Suprapubic skin (tissue), 4 donors: ENCODE measurements around the gene IRS2. TPM values are rescaled to one million over a fixed set of nuclear protein-coding genes. Genes with fewer than 3 reads are reported as not detected.

Experiments used
- DNase-seq, 2 donors: peaks; one replicate each; pipeline ENCODE4 v3.0.0-alpha.2; 2019; ENCODE audit warnings: low spot score in 2 of 2
- H3K27ac ChIP-seq: fragments of 200-600 bp; sonication (generic); one replicate; pipeline ENCODE4 v1.5.1; 2019
- H3K27me3 ChIP-seq: fragments of 200-600 bp; sonication (generic); one replicate; pipeline ENCODE4 v1.5.1; 2019
- H3K36me3 ChIP-seq: fragments of 200-600 bp; sonication (generic); one replicate; pipeline ENCODE4 v1.5.1; 2019
- H3K4me1 ChIP-seq: fragments of 200-600 bp; sonication (generic); one replicate; pipeline ENCODE4 v1.5.1; 2019
- H3K4me3 ChIP-seq: fragments of 200-600 bp; sonication (generic); one replicate; pipeline ENCODE4 v1.5.1; 2019; ENCODE audit warnings: mild to moderate bottlenecking
- H3K9me3 ChIP-seq: fragments of 200-600 bp; sonication (generic); one replicate; pipeline ENCODE4 v1.5.1; 2019
- CTCF ChIP-seq, 2 donors: fragments of 200-600 bp in 1 of 2; fragments of 450-650 bp in 1 of 2; sonication (generic) in 1 of 2; IDR thresholded peaks; one replicate each; pipeline ENCODE4 v1.5.1; 2016 to 2019; ENCODE audit warnings: antibody characterized with exemption in 2 of 2, mild to moderate bottlenecking in 1 of 2, moderate library complexity in 1 of 2
- EP300 ChIP-seq: sonication (generic); formaldehyde crosslinking; IDR thresholded peaks from one replicate; pipeline ENCODE4 v1.6.1; 2017; ENCODE audit warnings: antibody characterized with exemption
- POLR2A ChIP-seq, 2 donors: fragments of 450-650 bp; IDR thresholded peaks; one replicate each; pipeline ENCODE4 v1.6.1; 2017; ENCODE audit warnings: antibody characterized with exemption in 2 of 2, mild to moderate bottlenecking in 2 of 2, moderate library complexity in 2 of 2
- POLR2AphosphoS5 ChIP-seq, 3 donors: sonication (generic); formaldehyde crosslinking; IDR thresholded peaks; one replicate each; pipeline ENCODE4 v1.6.1; 2017; ENCODE audit warnings: antibody characterized with exemption in 3 of 3
- WGBS: methylation state at CpG from one replicate; pipeline ENCODE4 v1.1.5; 2018; 5-methylcytosine and 5-hydroxymethylcytosine counted together
- total RNA-seq, 4 donors: library from RNA; depleted of rRNA; stranded (reverse); fragments of >200 nt; gene quantifications; one replicate each; pipeline ENCODE4 v1.1.0, GENCODE V29; 2016

IRS2 gene
- total RNA-seq, 4 donors from 2014 or later: 41.1 to 62.5 (median 51.8) TPM

DNA sequence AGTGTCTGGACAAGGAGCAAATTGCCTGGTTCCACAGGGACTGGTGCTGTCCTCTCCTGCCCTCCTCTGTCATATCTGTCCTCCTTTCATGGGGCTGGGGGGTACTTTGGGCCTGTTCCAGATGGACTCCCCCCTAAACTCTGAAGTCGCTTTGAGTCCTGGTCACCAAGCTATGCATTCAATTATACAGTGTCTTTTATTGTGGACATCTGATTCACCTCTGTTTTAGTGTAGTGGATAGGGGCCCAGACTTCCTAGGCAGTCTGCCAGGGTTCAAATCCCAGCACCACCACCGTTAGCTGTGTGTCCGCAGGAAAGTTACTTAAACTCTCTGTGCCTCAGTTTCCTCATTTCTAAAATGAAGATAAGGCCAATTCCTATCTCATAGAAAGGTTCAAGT, 21.0 kb upstream of the IRS2 start:
- Histone ChIP-seq H3K27me3 (peaks cover 2% of the 10 kb centered on the region), H3K9me3 (no peaks in the 10 kb centered on the region), H3K4me1 (no peaks in the 10 kb centered on the region), H3K4me3 (no peak overlapping the region), H3K27ac (no peak overlapping the region), H3K36me3 (no peaks in the 10 kb centered on the region)
- no peak for TF ChIP-seq POLR2A (IDR thresholded peaks at IDR 0.05)
- TF ChIP-seq POLR2AphosphoS5 (IDR thresholded peaks at IDR 0.05): no peak
- no peak for TF ChIP-seq CTCF (IDR thresholded peaks at IDR 0.05)
- TF ChIP-seq EP300: no peak
- DNase-seq: no peak
- WGBS: 86% methylated on average over 3 of the region's 3 CpGs

GRCh38 chr13:109804654-109805053, 18.3 kb upstream of the IRS2 start:
- WGBS: 89% methylated on average over 9 of the region's 9 CpGs
- H3K4me3 ChIP-seq: no peak overlapping the region
- TF ChIP-seq POLR2A (IDR thresholded peaks at IDR 0.05) (no peak), EP300 (no peak), POLR2AphosphoS5 (IDR thresholded peaks at IDR 0.05) (no peak), CTCF (IDR thresholded peaks at IDR 0.05) (no peak)
- no peaks in the 10 kb centered on the region for H3K27me3 ChIP-seq
- H3K27ac ChIP-seq: no peak overlapping the region
- no peak for DNase-seq
- no peaks in the 10 kb centered on the region for H3K36me3 ChIP-seq
- H3K4me1 ChIP-seq: no peaks in the 10 kb centered on the region
- H3K9me3 ChIP-seq: no peaks in the 10 kb centered on the region

GRCh38 chr13:109803825-109804224, 17.4 kb upstream of the IRS2 start:
- no peak for TF ChIP-seq EP300
- TF ChIP-seq CTCF (IDR thresholded peaks at IDR 0.05): no peak
- no peak for DNase-seq
- Histone ChIP-seq H3K27me3 (no peaks in the 10 kb centered on the region), H3K4me3 (no peak overlapping the region), H3K27ac (no peak overlapping the region), H3K36me3 (no peaks in the 10 kb centered on the region), H3K4me1 (no peaks in the 10 kb centered on the region), H3K9me3 (no peaks in the 10 kb centered on the region)
- 44% methylated on average over 1 of the region's 1 CpG for WGBS

DNA sequence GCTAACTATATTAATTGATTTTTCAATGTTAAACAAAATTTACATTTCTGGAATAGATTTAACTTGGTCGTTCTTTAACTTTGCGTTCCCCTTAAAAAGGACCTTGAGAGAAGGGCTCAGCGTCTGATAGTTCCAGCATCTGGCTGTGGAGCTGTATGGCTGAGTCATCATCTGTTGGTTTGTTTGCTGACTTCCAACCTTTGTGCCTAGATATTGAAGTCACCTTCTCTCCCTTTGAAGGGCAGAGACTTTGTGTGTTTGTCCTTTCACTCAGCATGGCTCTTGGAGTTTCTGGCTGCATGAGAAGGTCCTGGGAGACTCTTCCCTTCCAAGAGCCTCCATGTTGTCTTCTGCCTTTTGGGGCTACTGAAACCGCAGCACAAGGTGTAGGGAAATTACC, 16.6 kb upstream of the IRS2 start:
- H3K27ac ChIP-seq: no peak overlapping the region
- H3K4me3 ChIP-seq: no peak overlapping the region
- TF ChIP-seq EP300 (no peak), POLR2A (IDR thresholded peaks at IDR 0.05) (no peak), CTCF (IDR thresholded peaks at IDR 0.05) (no peak), POLR2AphosphoS5 (IDR thresholded peaks at IDR 0.05) (no peak)
- no peak for DNase-seq
- H3K9me3 ChIP-seq: no peaks in the 10 kb centered on the region
- no peaks in the 10 kb centered on the region for H3K27me3 ChIP-seq
- WGBS: 91% methylated on average over 4 of the region's 4 CpGs
- no peaks in the 10 kb centered on the region for H3K4me1 ChIP-seq
- H3K36me3 ChIP-seq: no peaks in the 10 kb centered on the region

DNA sequence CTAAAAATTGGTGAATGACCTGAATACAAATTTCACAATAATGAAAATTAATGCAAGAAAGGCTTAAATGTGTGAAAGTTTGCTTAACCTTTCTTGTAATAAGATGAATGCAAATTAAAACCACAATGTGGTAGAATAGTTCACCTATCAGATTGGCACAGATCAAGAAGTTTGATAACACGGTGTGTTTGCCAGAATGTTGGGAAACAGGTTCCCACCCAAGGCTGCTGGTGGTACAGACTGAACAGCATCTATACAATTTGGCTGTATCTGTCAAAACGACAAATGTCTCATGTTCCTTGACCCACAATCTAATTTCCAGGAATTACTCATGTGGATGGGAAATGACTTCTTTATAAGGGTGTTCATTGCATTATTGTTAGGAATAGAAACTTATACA, 8.6 kb upstream of the IRS2 start:
- no peaks in the 10 kb centered on the region for H3K36me3 ChIP-seq
- no peak overlapping the region for H3K27ac ChIP-seq
- H3K4me1 ChIP-seq: no peaks in the 10 kb centered on the region
- no peaks in the 10 kb centered on the region for H3K9me3 ChIP-seq
- DNase-seq: no peak
- H3K4me3 ChIP-seq: no peak overlapping the region
- peaks cover 23% of the 10 kb centered on the region for H3K27me3 ChIP-seq
- TF ChIP-seq EP300 (no peak), POLR2A (IDR thresholded peaks at IDR 0.05) (no peak)
- WGBS: 47% methylated on average over 2 of the region's 2 CpGs

- 74% methylated on average over 12 of the region's 12 CpGs for WGBS
- no peak for TF ChIP-seq EP300
- no peak for TF ChIP-seq CTCF (IDR thresholded peaks at IDR 0.05)
- no peak for TF ChIP-seq POLR2A (IDR thresholded peaks at IDR 0.05)
- no peak for TF ChIP-seq POLR2AphosphoS5 (IDR thresholded peaks at IDR 0.05)
- Histone ChIP-seq H3K27ac (no peak overlapping the region), H3K36me3 (no peaks in the 10 kb centered on the region), H3K9me3 (no peaks in the 10 kb centered on the region), H3K4me1 (no peaks in the 10 kb centered on the region), H3K4me3 (no peak overlapping the region), H3K27me3 (peaks cover 23% of the 10 kb centered on the region)
- no peak for DNase-seq
Measured at GRCh38 chr13:109794095-109794494, 7.7 kb upstream of the IRS2 start.
